Neural cell (in vitro differentiated cells): ENCODE results near the gene UCK2.

Experiments
- EP300 ChIP-seq: fragments of 450-650 bp; conservative IDR thresholded peaks from 2 replicates; pipeline ENCODE4 v1.6.1; 2014; ENCODE audit warnings: antibody characterized with exemption, mild to moderate bottlenecking, moderate library complexity; ENCODE audit not compliant: poor library complexity, severe bottlenecking
- EZH2 ChIP-seq: fragments of 200-600, 300-800 bp; shearing (Covaris generic), sonication (generic); IDR thresholded peaks from 2 replicates; pipeline ENCODE4 v1.6.1; 2014; ENCODE audit warnings: antibody characterized with exemption, low read length, borderline replicate concordance, mild to moderate bottlenecking; ENCODE audit not compliant: insufficient read depth, poor library complexity, severe bottlenecking
- MXI1 ChIP-seq: fragments of 450-650 bp; conservative IDR thresholded peaks from 2 replicates; pipeline ENCODE4 v1.6.1; 2014; ENCODE audit warnings: antibody characterized with exemption, mild to moderate bottlenecking; ENCODE audit not compliant: poor library complexity, severe bottlenecking
- POLR2AphosphoS5 ChIP-seq: IDR thresholded peaks from 2 replicates; pipeline ENCODE4 v1.6.1; 2012
- RAD21 ChIP-seq: fragments of 450-650 bp; conservative IDR thresholded peaks from 2 replicates; pipeline ENCODE4 v1.6.1; 2014; ENCODE audit warnings: antibody characterized with exemption, mild to moderate bottlenecking, moderate library complexity
- SMC3 ChIP-seq: fragments of 450-650 bp; conservative IDR thresholded peaks from 2 replicates; pipeline ENCODE4 v1.6.1; 2014; ENCODE audit warnings: antibody characterized with exemption, mild to moderate bottlenecking, moderate library complexity; ENCODE audit not compliant: poor library complexity
- TAF1 ChIP-seq: IDR thresholded peaks from 2 replicates; pipeline ENCODE4 v1.6.1; 2012; ENCODE audit warnings: low read depth
- TF ChIP-seq, protein P1 (sequence below): fragments of 450-650 bp; IDR thresholded peaks from 2 replicates; pipeline ENCODE4 v1.5.1; 2014; ENCODE audit warnings: antibody characterized with exemption, mild to moderate bottlenecking, moderate library complexity; ENCODE audit not compliant: poor library complexity, severe bottlenecking
- TF ChIP-seq, protein P2 (sequence below): IDR thresholded peaks from 2 replicates; pipeline ENCODE4 v1.6.1; 2012; ENCODE audit warnings: borderline replicate concordance

DNA sequence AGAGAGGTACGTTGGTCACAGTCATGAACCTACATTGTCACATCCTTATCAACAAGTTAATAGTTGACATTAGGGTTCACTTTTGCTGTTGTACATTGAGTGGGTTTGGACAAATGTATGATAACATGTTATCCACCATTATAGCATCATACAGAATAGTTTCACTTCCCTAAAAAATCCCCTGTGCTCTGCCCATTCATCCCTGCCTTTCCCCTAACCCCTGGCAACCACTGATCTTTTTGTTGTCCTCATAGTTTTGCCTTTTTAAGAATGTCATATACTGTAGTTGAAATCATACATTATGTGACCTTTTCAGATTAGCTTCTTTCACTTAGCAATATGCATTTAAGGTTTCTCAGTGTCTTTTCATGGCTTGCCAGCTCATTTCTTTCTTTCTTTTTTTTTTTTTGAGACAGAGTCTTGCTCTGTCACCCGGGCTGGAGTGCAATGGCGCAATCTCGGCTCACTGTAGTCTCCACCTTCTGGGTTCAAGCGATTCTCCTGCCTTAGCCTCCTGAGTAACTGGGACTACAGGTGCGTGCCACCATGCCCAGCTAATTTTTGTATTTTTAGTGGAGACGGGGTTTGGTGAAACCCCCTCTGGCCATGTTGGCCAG lies 50.6 kb downstream of the UCK2 start:
- TF ChIP-seq SMC3 (no peak), EP300 (no peak), EZH2 (no peak), POLR2AphosphoS5 (no peak), RAD21 (no peak), TAF1 (no peak), MXI1 (no peak)
- TF ChIP-seq, protein P1, sequence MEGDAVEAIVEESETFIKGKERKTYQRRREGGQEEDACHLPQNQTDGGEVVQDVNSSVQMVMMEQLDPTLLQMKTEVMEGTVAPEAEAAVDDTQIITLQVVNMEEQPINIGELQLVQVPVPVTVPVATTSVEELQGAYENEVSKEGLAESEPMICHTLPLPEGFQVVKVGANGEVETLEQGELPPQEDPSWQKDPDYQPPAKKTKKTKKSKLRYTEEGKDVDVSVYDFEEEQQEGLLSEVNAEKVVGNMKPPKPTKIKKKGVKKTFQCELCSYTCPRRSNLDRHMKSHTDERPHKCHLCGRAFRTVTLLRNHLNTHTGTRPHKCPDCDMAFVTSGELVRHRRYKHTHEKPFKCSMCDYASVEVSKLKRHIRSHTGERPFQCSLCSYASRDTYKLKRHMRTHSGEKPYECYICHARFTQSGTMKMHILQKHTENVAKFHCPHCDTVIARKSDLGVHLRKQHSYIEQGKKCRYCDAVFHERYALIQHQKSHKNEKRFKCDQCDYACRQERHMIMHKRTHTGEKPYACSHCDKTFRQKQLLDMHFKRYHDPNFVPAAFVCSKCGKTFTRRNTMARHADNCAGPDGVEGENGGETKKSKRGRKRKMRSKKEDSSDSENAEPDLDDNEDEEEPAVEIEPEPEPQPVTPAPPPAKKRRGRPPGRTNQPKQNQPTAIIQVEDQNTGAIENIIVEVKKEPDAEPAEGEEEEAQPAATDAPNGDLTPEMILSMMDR: no peak
- TF ChIP-seq, protein P2, sequence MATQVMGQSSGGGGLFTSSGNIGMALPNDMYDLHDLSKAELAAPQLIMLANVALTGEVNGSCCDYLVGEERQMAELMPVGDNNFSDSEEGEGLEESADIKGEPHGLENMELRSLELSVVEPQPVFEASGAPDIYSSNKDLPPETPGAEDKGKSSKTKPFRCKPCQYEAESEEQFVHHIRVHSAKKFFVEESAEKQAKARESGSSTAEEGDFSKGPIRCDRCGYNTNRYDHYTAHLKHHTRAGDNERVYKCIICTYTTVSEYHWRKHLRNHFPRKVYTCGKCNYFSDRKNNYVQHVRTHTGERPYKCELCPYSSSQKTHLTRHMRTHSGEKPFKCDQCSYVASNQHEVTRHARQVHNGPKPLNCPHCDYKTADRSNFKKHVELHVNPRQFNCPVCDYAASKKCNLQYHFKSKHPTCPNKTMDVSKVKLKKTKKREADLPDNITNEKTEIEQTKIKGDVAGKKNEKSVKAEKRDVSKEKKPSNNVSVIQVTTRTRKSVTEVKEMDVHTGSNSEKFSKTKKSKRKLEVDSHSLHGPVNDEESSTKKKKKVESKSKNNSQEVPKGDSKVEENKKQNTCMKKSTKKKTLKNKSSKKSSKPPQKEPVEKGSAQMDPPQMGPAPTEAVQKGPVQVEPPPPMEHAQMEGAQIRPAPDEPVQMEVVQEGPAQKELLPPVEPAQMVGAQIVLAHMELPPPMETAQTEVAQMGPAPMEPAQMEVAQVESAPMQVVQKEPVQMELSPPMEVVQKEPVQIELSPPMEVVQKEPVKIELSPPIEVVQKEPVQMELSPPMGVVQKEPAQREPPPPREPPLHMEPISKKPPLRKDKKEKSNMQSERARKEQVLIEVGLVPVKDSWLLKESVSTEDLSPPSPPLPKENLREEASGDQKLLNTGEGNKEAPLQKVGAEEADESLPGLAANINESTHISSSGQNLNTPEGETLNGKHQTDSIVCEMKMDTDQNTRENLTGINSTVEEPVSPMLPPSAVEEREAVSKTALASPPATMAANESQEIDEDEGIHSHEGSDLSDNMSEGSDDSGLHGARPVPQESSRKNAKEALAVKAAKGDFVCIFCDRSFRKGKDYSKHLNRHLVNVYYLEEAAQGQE: no peak
